Endothelial cell of umbilical vein (primary cell): ENCODE data around the gene ZDHHC23.

Experiments
- EZH2 ChIP-seq: IDR thresholded peaks from 2 replicates; pipeline ENCODE4 v1.6.1; 2012; ENCODE audit warnings: borderline replicate concordance, low read depth, mild to moderate bottlenecking, moderate library complexity, low read length, inconsistent platforms; ENCODE audit not compliant: severe bottlenecking
- JUN ChIP-seq: IDR thresholded peaks from 2 replicates; pipeline ENCODE4 v1.6.1; 2011; ENCODE audit warnings: borderline replicate concordance, low read depth; ENCODE audit not compliant: insufficient read length, insufficient read depth
- MAX ChIP-seq: IDR thresholded peaks from 2 replicates; pipeline ENCODE4 v1.6.1; 2011; ENCODE audit not compliant: insufficient read depth, insufficient read length
- POLR2A ChIP-seq: IDR thresholded peaks from 2 replicates; pipeline ENCODE4 v1.6.1; 2012; ENCODE audit warnings: low read depth, mild to moderate bottlenecking, control low read depth, low read length
- POLR2AphosphoS5 ChIP-seq: IDR thresholded peaks from 2 replicates; pipeline ENCODE4 v1.6.1; 2012; ENCODE audit warnings: low read depth, mild to moderate bottlenecking, control low read depth, low read length, moderate library complexity; ENCODE audit not compliant: insufficient read depth
- TF ChIP-seq, protein P1 (sequence below), 2 donors: IDR thresholded peaks; 1 replicate in 1 of 2; 2 replicates in 1 of 2; pipeline ENCODE4 v1.5.1; 2011; ENCODE audit warnings: low read length in 2 of 2, mild to moderate bottlenecking in 2 of 2, moderate library complexity in 2 of 2, control low read depth in 1 of 2, inconsistent platforms in 1 of 2, low read depth in 1 of 2; ENCODE audit not compliant: insufficient read depth in 1 of 2; ENCODE audit errors: extremely low read depth in 1 of 2

GRCh38 chr3:113977822-113978221, 30.0 kb downstream of the ZDHHC23 start:
- TF ChIP-seq, protein P1, sequence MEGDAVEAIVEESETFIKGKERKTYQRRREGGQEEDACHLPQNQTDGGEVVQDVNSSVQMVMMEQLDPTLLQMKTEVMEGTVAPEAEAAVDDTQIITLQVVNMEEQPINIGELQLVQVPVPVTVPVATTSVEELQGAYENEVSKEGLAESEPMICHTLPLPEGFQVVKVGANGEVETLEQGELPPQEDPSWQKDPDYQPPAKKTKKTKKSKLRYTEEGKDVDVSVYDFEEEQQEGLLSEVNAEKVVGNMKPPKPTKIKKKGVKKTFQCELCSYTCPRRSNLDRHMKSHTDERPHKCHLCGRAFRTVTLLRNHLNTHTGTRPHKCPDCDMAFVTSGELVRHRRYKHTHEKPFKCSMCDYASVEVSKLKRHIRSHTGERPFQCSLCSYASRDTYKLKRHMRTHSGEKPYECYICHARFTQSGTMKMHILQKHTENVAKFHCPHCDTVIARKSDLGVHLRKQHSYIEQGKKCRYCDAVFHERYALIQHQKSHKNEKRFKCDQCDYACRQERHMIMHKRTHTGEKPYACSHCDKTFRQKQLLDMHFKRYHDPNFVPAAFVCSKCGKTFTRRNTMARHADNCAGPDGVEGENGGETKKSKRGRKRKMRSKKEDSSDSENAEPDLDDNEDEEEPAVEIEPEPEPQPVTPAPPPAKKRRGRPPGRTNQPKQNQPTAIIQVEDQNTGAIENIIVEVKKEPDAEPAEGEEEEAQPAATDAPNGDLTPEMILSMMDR (IDR thresholded peaks at IDR 0.05; ENCODE audit: extremely low read depth in 1 of 2, insufficient read depth in 1 of 2, low read depth in 1 of 2, low read length in 2 of 2): no peak
- TF ChIP-seq POLR2A (no peak), MAX (no peak), POLR2AphosphoS5 (no peak), JUN (no peak), EZH2 (no peak)
